ENCODE data around the gene AMHR2. TPM values are rescaled to one million over a fixed set of nuclear protein-coding genes. Genes with fewer than 3 reads are reported as not detected.
A peak's percentile ranks its signal among the peaks of the same experiment; 100 is the strongest.

Gene AMHR2
- total and polyA plus RNA-seq, 5 donors, result 0.48 to 0.88 (median 0.68) TPM; not detected in 1

DNA sequence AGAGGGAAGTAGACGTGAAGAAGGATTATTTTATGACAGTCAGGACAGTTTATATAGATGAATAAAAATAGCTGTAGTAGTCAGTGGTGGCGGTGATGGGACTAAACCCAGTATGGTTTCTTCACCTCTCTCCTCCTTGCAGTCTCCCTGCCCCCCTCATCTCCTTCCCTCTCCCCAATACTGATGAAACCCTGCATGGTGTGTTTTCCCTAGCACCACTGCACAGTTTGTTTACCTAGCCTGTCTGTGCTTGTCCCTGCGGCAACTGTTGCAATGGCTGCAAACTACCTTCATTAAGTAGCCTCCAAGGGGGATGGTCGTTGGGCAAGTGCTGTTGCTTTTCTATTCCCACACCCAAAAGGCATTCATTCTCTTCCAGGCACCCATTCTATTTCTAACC, 43.0 kb downstream of the AMHR2 start:
- Histone ChIP-seq H3K27ac (ENCODE audit: low read length) (no peak overlapping the region), H3K9me3 (ENCODE audit: control insufficient read depth, low read length) (no peaks in the 10 kb centered on the region), H3K27me3 (ENCODE audit: control insufficient read depth, insufficient read depth) (no peaks in the 10 kb centered on the region), H3K4me1 (ENCODE audit: control insufficient read depth, insufficient read depth, low read length) (peaks cover 3% of the 10 kb centered on the region), H3K4me3 (ENCODE audit: low read length) (no peak overlapping the region)
- 63% methylated on average over 4 of the region's 4 CpGs for WGBS
- intact Hi-C loops (cut with DNase I), result no loop called here
- DNase-seq, result no peak
- no peak for ATAC-seq

DNA sequence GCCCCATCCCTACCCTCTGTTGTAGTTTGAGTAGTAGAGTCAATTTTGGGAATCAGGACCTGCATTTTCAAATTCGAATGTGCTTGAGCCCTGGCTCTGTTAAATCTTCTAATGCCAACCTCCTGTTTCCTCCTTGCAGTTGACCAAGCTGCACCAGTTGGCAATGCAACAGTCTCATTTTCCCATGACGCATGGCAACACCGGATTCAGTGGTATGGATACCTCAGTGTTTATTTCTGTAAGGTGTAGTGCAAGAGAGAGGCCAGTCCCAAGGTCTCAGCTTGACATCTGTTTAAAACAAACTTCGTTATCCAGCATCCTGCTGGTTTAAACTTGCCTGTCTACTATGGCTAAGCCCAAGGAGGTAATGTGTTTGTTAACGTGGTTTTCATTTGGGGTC, 43.4 kb downstream of the AMHR2 start:
- WGBS, result 69% methylated on average over 5 of the region's 5 CpGs
- Histone ChIP-seq H3K4me3 (ENCODE audit: low read length) (no peak overlapping the region), H3K27me3 (ENCODE audit: control insufficient read depth, insufficient read depth) (no peaks in the 10 kb centered on the region), H3K4me1 (ENCODE audit: control insufficient read depth, insufficient read depth, low read length) (peaks cover 3% of the 10 kb centered on the region), H3K9me3 (ENCODE audit: control insufficient read depth, low read length) (no peaks in the 10 kb centered on the region), H3K27ac (ENCODE audit: low read length) (no peak overlapping the region)
- DNase-seq (no peak), ATAC-seq (no peak)
- intact Hi-C loops (cut with DNase I), result no loop called here

DNA sequence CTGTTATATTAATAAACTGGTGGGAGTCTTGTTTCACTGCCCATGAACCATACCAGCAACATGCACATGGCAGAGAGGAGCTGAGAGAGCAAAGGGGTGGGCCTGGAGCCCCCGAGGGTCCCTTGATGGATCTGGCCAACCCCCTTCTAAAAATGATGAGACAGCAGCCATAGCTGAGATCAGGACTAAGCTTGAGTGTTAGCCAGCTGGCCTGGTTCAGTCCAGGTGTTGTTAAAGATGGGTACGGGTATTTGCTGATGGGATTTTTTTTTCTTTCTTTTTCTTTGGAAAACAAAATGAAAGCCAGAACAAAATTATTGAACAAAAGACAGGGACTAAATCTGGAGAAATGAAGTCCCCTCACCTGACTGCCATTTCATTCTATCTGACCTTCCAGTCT, 44.2 kb downstream of the AMHR2 start:
- ATAC-seq (no peak), DNase-seq (no peak)
- H3K4me1 ChIP-seq (ENCODE audit: control insufficient read depth, insufficient read depth, low read length), result peaks cover 2% of the 10 kb centered on the region
- intact Hi-C loops (cut with DNase I), result loop anchor here in 1 of 4 donors (2.0 kb wide), 1 partner anchor 13 kb away; no protein-coding TSS in a partner anchor
- H3K9me3 ChIP-seq (ENCODE audit: control insufficient read depth, low read length), result no peaks in the 10 kb centered on the region
- no peaks in the 10 kb centered on the region for H3K27me3 ChIP-seq (ENCODE audit: control insufficient read depth, insufficient read depth)
- 73% methylated on average over 2 of the region's 2 CpGs for WGBS
- no peak overlapping the region for H3K27ac ChIP-seq (ENCODE audit: low read length)
- H3K4me3 ChIP-seq (ENCODE audit: low read length), result no peak overlapping the region

DNA sequence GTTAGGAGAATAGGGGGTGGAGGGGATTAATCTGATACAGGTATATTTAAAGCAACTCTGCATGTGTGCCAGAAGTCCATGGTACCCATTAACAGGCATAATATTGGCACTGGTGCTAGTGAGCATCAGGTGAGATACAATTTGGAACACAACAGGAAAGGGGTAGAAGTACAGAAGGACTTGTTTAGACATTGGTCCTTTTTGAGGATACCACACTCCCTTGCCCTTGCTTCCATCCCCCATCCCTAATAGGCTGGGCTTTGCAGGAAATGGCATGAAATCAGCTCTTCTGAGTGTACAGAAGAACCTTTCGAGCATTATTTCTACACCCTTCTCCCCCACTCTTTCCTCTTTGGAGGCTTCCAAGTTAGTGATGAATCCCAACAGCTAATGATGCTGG, 44.6 kb downstream of the AMHR2 start:
- no peaks in the 10 kb centered on the region for H3K9me3 ChIP-seq (ENCODE audit: control insufficient read depth, low read length)
- intact Hi-C loops (cut with DNase I), result loop anchor here in 1 of 4 donors (2.0 kb wide), 1 partner anchor 13 kb away; no protein-coding TSS in a partner anchor
- DNase-seq (no peak), ATAC-seq (no peak)
- no peaks in the 10 kb centered on the region for H3K27me3 ChIP-seq (ENCODE audit: control insufficient read depth, insufficient read depth)
- WGBS, result 52% methylated on average over 1 of the region's 1 CpG
- H3K4me1 ChIP-seq (ENCODE audit: control insufficient read depth, insufficient read depth, low read length), result no peaks in the 10 kb centered on the region
- no peak overlapping the region for H3K27ac ChIP-seq (ENCODE audit: low read length)
- no peak overlapping the region for H3K4me3 ChIP-seq (ENCODE audit: low read length)

DNA sequence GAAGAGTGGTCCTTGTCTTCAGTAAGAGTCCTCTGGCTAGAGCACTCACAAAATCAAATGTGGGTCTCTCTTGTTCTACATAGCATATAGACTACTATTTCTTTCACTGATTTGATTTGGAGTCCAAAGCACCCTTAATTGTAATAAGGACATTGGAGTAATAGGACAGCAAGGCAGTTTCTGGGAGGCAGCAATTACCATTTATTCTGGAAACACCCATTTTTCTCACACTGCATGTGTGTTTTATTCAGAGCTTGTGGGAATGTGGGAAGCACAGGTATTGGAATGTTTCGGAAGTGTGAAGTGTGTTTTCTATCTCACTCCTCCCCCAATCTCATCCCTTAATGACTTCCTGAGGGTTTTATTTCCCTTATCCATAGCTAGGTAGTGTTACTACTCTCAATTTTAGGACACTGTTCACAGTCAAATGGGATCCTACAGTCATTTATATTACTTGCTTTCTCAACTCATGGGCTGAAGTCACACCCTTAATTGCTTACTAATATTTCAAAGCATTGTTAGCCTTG, 48.5 kb downstream of the AMHR2 start:
- ATAC-seq, result no peak
- intact Hi-C loops (cut with DNase I), result no loop called here
- Histone ChIP-seq H3K27ac (ENCODE audit: low read length) (no peak overlapping the region), H3K27me3 (ENCODE audit: control insufficient read depth, insufficient read depth) (no peaks in the 10 kb centered on the region), H3K4me3 (ENCODE audit: low read length) (no peak overlapping the region), H3K4me1 (ENCODE audit: control insufficient read depth, insufficient read depth, low read length) (no peaks in the 10 kb centered on the region), H3K9me3 (ENCODE audit: control insufficient read depth, low read length) (no peaks in the 10 kb centered on the region)
- WGBS, result 84% methylated on average over 1 of the region's 1 CpG
- no peak for DNase-seq

DNA sequence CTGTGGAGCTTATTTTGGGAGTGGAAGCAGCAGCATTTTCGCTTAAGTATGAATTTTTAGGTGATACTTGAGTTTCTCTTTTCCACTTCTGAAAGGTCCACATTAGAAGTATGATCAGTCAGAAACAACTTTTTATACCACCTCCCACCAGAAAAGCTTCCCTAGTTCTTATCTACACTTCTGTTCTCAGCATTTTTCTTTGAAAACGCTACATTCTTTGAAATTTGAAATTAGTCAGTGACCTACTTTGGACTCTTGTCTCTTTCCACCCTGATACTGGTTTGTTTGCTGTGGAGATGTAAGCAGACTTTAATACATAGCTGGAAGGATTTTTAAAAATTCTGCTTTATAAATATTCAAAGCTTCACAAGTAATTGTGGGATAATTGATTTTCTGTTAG, 50.4 kb downstream of the AMHR2 start:
- H3K4me3 ChIP-seq (ENCODE audit: low read length), result no peak overlapping the region

DNA sequence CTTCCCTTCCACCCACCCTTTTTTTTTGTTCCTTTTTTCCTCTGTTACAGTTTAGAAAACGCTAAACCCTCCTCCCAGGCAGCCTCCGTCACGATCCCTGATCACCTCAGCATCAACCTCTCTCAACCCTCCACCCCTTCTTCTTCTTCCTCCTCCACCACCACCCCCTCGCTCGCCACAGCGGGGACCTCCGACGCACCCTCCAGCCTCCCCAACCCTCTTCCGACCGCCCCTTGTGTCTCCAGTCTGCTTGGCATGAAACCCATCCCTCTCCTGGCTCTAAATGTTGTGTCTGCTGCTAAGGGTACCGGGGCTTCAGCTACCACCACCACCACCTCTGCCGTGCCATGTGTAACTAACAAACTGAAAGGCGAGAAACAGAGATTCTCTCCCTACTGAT, 51.2 kb downstream of the AMHR2 start:
- 61% methylated on average over 13 of the region's 13 CpGs for WGBS
- intact Hi-C loops (cut with DNase I), result no loop called here
- H3K4me1 ChIP-seq (ENCODE audit: control insufficient read depth, insufficient read depth, low read length), result no peaks in the 10 kb centered on the region

More for the DNA sequence above, 50.4 kb downstream of the AMHR2 start:
- DNase-seq, result no peak
- intact Hi-C loops (cut with DNase I), result no loop called here
- H3K9me3 ChIP-seq (ENCODE audit: control insufficient read depth, low read length), result no peaks in the 10 kb centered on the region
- no peak overlapping the region for H3K27ac ChIP-seq (ENCODE audit: low read length)
- WGBS, result 61% methylated on average over 2 of the region's 2 CpGs
- H3K4me1 ChIP-seq (ENCODE audit: control insufficient read depth, insufficient read depth, low read length), result no peaks in the 10 kb centered on the region
- H3K27me3 ChIP-seq (ENCODE audit: control insufficient read depth, insufficient read depth), result no peaks in the 10 kb centered on the region
- ATAC-seq, result no peak

DNA sequence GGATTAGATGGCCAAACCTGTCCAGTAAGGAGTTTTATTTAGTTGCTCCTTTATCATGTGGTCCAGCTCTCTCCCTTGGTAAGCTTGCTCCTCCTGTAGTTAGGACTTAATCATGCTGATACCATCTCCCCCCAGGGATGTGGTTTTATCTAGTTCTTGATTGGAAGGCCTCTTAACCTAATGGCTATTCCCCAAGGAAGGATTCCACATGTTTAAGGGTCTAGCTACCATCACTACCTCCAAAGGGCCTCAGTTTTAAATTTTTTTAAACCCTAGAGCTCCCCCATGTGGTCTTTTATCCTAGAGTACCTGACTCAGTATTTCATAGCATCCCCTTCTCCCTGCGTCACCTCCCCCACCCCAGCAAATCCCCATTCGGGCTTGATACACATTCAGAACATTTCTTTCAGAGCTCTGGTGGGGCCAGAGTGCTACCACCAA, 53.1 kb downstream of the AMHR2 start:
- ATAC-seq (peak in 1 of 2 donors; percentile 9), DNase-seq (no peak)
- no peak overlapping the region for H3K27ac ChIP-seq (ENCODE audit: low read length)
- H3K27me3 ChIP-seq (ENCODE audit: control insufficient read depth, insufficient read depth), result no peaks in the 10 kb centered on the region
- no peak overlapping the region for H3K4me3 ChIP-seq (ENCODE audit: low read length)
- WGBS, result 60% methylated on average over 2 of the region's 2 CpGs
- no peaks in the 10 kb centered on the region for H3K9me3 ChIP-seq (ENCODE audit: control insufficient read depth, low read length)
- no peaks in the 10 kb centered on the region for H3K4me1 ChIP-seq (ENCODE audit: control insufficient read depth, insufficient read depth, low read length)
- intact Hi-C loops (cut with DNase I), result no loop called here

More for the DNA sequence above, 51.2 kb downstream of the AMHR2 start:
- Histone ChIP-seq H3K27ac (ENCODE audit: low read length) (no peak overlapping the region), H3K27me3 (ENCODE audit: control insufficient read depth, insufficient read depth) (no peaks in the 10 kb centered on the region), H3K4me3 (ENCODE audit: low read length) (no peak overlapping the region), H3K9me3 (ENCODE audit: control insufficient read depth, low read length) (no peaks in the 10 kb centered on the region)
- DNase-seq (no peak), ATAC-seq (peak in 1 of 2 donors; percentile 8)

DNA sequence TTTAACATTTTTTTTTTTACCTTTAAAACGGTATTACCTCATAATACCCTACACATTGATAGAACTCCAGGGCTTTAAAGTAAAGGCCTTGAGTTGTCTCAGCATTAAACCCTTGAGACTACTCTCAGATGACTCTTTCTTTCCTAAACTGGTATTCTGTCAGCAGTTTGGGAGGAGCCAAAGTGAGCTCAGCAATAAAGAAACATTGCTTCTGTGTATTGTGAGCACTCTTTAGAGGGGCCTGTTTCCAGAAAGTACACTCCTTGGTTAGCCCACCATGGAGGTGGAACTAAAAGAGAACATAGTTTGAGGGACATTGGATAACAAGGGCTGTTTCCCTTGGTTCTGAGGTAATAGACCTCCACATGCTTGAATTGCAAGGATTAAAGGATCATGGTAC, 55.2 kb downstream of the AMHR2 start:
- 49% methylated on average over 1 of the region's 1 CpG for WGBS
- H3K27me3 ChIP-seq (ENCODE audit: control insufficient read depth, insufficient read depth), result no peaks in the 10 kb centered on the region
- H3K4me1 ChIP-seq (ENCODE audit: control insufficient read depth, insufficient read depth, low read length), result no peaks in the 10 kb centered on the region
- DNase-seq, result no peak
- ATAC-seq, result no peak
- H3K4me3 ChIP-seq (ENCODE audit: low read length), result no peak overlapping the region
- intact Hi-C loops (cut with DNase I), result no loop called here
- no peak overlapping the region for H3K27ac ChIP-seq (ENCODE audit: low read length)
- H3K9me3 ChIP-seq (ENCODE audit: control insufficient read depth, low read length), result no peaks in the 10 kb centered on the region

DNA sequence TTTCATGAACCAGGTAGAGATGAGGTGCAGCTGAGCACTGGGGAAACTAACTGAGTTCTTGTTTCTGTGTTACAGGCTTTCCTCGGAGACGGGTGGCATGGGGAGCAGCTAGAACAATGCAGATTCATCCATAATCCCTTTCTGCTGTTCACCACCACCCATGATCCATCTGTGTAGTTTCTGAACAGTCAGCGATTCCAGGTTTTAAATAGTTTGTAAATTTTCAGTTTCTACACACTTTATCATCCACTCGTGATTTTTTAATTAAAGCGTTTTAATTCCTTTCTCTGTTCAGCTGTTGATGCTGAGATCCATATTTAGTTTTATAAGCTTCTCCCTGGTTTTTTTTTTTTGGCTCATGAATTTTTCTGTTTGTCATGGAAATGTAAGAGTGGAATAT, 55.7 kb downstream of the AMHR2 start:
- intact Hi-C loops (cut with DNase I), result no loop called here
- Histone ChIP-seq H3K4me1 (ENCODE audit: control insufficient read depth, insufficient read depth, low read length) (no peaks in the 10 kb centered on the region), H3K27ac (ENCODE audit: low read length) (no peak overlapping the region), H3K27me3 (ENCODE audit: control insufficient read depth, insufficient read depth) (no peaks in the 10 kb centered on the region), H3K9me3 (ENCODE audit: control insufficient read depth, low read length) (no peaks in the 10 kb centered on the region), H3K4me3 (ENCODE audit: low read length) (no peak overlapping the region)
- DNase-seq (no peak), ATAC-seq (no peak)
- 72% methylated on average over 5 of the region's 5 CpGs for WGBS

DNA sequence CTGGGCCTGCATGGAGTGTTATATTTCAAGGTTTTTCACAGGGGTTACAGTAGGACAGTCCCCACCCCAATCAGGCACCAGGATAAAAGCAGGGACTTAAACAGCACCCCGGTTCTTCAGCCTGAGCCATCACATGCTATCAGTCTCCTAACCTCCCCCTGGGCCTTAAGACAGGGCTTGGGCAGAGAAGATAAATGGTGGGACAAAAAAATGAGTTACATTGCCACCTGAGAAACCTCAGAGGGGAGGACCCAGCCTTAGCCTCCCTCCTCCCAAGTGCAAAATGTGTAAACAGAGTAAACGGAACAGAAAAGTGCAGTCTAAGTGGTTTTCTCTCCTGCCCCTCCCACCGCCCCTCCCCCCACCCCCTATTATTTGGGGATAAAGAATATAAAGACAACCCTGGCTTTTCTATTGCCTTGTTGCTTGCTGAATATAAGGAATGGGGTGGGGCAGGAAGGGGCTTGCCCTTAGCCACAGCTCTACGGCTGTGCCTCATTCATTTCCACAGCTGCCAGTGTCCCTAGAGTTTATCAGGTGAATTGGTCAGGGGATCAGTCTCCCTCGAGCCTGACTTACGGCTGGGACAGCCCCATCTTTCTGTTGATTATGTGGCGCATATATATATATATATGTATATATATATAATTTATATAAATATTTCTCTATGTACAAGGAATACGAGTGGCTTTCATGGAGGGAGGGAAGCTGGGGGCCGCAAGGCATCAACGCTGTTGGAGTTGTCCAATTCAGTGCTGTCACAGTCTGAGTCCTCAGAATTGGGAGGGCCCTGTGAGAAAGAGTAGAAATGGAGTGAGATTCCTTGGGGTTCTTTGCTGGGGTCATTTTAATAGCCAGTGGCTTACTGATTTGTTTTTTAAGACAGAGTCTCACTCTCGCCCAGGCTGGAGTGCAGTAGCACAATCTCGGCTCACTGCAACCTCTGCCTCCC, 57.1 kb downstream of the AMHR2 start:
- Histone ChIP-seq H3K27ac (ENCODE audit: low read length) (no peak overlapping the region), H3K4me3 (ENCODE audit: low read length) (no peak overlapping the region), H3K27me3 (ENCODE audit: control insufficient read depth, insufficient read depth) (no peaks in the 10 kb centered on the region), H3K4me1 (ENCODE audit: control insufficient read depth, insufficient read depth, low read length) (no peaks in the 10 kb centered on the region), H3K9me3 (ENCODE audit: control insufficient read depth, low read length) (no peaks in the 10 kb centered on the region)
- intact Hi-C loops (cut with DNase I), result no loop called here
- DNase-seq, result no peak
- 64% methylated on average over 12 of the region's 12 CpGs for WGBS
- no peak for ATAC-seq
